Natural killer cell (primary cell): Measurements from ENCODE around the gene CLCA1. TPM values are rescaled to one million over a fixed set of nuclear protein-coding genes. Genes with fewer than 3 reads are reported as not detected.

Experiments used
- ATAC-seq, 3 donors: fragments of 150-1000 bp in 2 of 3; fragments of 200-7000 bp in 1 of 3; cut with Tn5 transposase; 1 replicate in 1 of 3; 2 replicates in 2 of 3; pipeline ENCODE4 v1.10.0; 2021; ENCODE audit warnings: mild to moderate bottlenecking in 2 of 3, moderate library complexity in 2 of 3
- DNase-seq, 2 donors: peaks; one replicate each; pipeline versions ENCODE4 v3.0.0 to v3.0.0-alpha.2; 2013 to 2021; ENCODE audit warnings: mixed read lengths in 1 of 2
- H3K27ac ChIP-seq: one replicate; pipeline ENCODE4 v1.5.1; 2013; ENCODE audit warnings: mild to moderate bottlenecking, low read length
- H3K27me3 ChIP-seq: one replicate; pipeline ENCODE4 v1.6.1; 2013; ENCODE audit warnings: low read length; ENCODE audit not compliant: control insufficient read depth, insufficient read depth
- H3K36me3 ChIP-seq: one replicate; pipeline ENCODE4 v1.6.1; 2013; ENCODE audit warnings: low read length; ENCODE audit not compliant: control insufficient read depth, insufficient read depth
- H3K4me1 ChIP-seq: one replicate; pipeline ENCODE4 v1.6.1; 2013; ENCODE audit warnings: low read length; ENCODE audit not compliant: control insufficient read depth, insufficient read depth
- H3K4me3 ChIP-seq: one replicate; pipeline ENCODE4 v1.5.1; 2013; ENCODE audit warnings: low read length
- H3K9me3 ChIP-seq: one replicate; pipeline ENCODE4 v1.6.1; 2013; ENCODE audit warnings: low read length; ENCODE audit not compliant: control insufficient read depth, insufficient read depth
- H3K27ac Mint-ChIP-seq, 2 donors: one replicate each; pipeline ENCODE4 v1.8.0; 2022; ENCODE audit warnings: mild to moderate bottlenecking in 2 of 2, mixed read lengths in 2 of 2, moderate library complexity in 1 of 2
- H3K27me3 Mint-ChIP-seq, 2 donors: one replicate each; pipeline ENCODE4 v1.8.0; 2022; ENCODE audit warnings: low read depth in 2 of 2, mixed read lengths in 2 of 2
- H3K36me3 Mint-ChIP-seq: one replicate; pipeline ENCODE4 v1.8.0; 2022; ENCODE audit warnings: mixed read lengths
- H3K4me1 Mint-ChIP-seq, 2 donors: one replicate each; pipeline ENCODE4 v1.8.0; 2022; ENCODE audit warnings: mixed read lengths in 2 of 2
- H3K4me3 Mint-ChIP-seq: one replicate; pipeline ENCODE4 v1.8.0; 2022; ENCODE audit warnings: mild to moderate bottlenecking, moderate library complexity, mixed read lengths
- H3K9me3 Mint-ChIP-seq, 2 donors: one replicate each; pipeline ENCODE4 v1.8.0; 2022; ENCODE audit warnings: mixed read lengths in 2 of 2
- WGBS: methylation state at CpG from one replicate; pipeline ENCODE4 v1.1.7; 2013; ENCODE audit warnings: missing lambda C conversion rate; ENCODE audit not compliant: insufficient coverage; 5-methylcytosine and 5-hydroxymethylcytosine counted together
- intact Hi-C: fragments of 100-400 bp; cut with micrococcal nuclease; formaldehyde crosslinking; loops from one replicate; pipeline ENCODE4 v1.14.2; 2022
- total RNA-seq, 4 donors: library from RNA; stranded (reverse); fragments of 120-200 nt in 1 of 4; gene quantifications; one replicate each; pipeline versions ENCODE4 v1.2.3 to v1.2.4, GENCODE V29; 2013 to 2022
- TF ChIP-seq, protein P1 (sequence below): fragments of 200-600 bp; IDR thresholded peaks from one replicate; pipeline ENCODE4 v1.8.0; 2022; ENCODE audit warnings: antibody characterized with exemption

The CLCA1 gene
- total RNA-seq, 3 donors from 2014 or later (not counting 1 experiment from before 2014, with no cell fraction given): not detected

DNA sequence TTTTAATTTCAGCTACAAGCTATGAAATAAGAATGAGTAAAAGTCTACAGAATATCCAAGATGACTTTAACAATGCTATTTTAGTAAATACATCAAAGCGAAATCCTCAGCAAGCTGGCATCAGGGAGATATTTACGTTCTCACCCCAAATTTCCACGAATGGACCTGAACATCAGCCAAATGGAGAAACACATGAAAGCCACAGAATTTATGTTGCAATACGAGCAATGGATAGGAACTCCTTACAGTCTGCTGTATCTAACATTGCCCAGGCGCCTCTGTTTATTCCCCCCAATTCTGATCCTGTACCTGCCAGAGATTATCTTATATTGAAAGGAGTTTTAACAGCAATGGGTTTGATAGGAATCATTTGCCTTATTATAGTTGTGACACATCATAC lies 13.7 kb upstream of the CLCA1 start:
- ATAC-seq: no peak
- H3K36me3 ChIP-seq: no peaks in the 10 kb centered on the region
- 85% methylated on average over 4 of the region's 5 CpGs for WGBS
- intact Hi-C loops: no loop called here
- H3K9me3 Mint-ChIP-seq: no peaks in the 10 kb centered on the region
- H3K4me3 ChIP-seq: no peak overlapping the region
- H3K27me3 Mint-ChIP-seq: peaks cover 9 to 26% of the 10 kb centered on the region in 2 donors
- H3K27ac Mint-ChIP-seq: no peak overlapping the region
- H3K27me3 ChIP-seq: no peaks in the 10 kb centered on the region
- no peaks in the 10 kb centered on the region for H3K4me1 Mint-ChIP-seq
- H3K4me1 ChIP-seq: no peaks in the 10 kb centered on the region
- TF ChIP-seq, protein P1, sequence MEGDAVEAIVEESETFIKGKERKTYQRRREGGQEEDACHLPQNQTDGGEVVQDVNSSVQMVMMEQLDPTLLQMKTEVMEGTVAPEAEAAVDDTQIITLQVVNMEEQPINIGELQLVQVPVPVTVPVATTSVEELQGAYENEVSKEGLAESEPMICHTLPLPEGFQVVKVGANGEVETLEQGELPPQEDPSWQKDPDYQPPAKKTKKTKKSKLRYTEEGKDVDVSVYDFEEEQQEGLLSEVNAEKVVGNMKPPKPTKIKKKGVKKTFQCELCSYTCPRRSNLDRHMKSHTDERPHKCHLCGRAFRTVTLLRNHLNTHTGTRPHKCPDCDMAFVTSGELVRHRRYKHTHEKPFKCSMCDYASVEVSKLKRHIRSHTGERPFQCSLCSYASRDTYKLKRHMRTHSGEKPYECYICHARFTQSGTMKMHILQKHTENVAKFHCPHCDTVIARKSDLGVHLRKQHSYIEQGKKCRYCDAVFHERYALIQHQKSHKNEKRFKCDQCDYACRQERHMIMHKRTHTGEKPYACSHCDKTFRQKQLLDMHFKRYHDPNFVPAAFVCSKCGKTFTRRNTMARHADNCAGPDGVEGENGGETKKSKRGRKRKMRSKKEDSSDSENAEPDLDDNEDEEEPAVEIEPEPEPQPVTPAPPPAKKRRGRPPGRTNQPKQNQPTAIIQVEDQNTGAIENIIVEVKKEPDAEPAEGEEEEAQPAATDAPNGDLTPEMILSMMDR: no peak
- H3K36me3 Mint-ChIP-seq: no peaks in the 10 kb centered on the region
- H3K9me3 ChIP-seq: no peaks in the 10 kb centered on the region
- no peak overlapping the region for H3K27ac ChIP-seq
- H3K4me3 Mint-ChIP-seq: no peak overlapping the region
- DNase-seq: no peak

GRCh38 chr1:86460998-86461397 lies 7.7 kb upstream of the CLCA1 start:
- ATAC-seq (no peak), DNase-seq (no peak)
- Histone ChIP-seq H3K4me1 (no peaks in the 10 kb centered on the region), H3K36me3 (no peaks in the 10 kb centered on the region), H3K9me3 (no peaks in the 10 kb centered on the region), H3K27me3 (no peaks in the 10 kb centered on the region), H3K27ac (no peak overlapping the region), H3K4me3 (no peak overlapping the region)
- H3K4me3 Mint-ChIP-seq: no peak overlapping the region
- intact Hi-C loops: no loop called here
- no peaks in the 10 kb centered on the region for H3K36me3 Mint-ChIP-seq
- H3K4me1 Mint-ChIP-seq: no peaks in the 10 kb centered on the region
- WGBS: 40% methylated on average over 1 of the region's 1 CpG
- H3K9me3 Mint-ChIP-seq: no peaks in the 10 kb centered on the region
- H3K27me3 Mint-ChIP-seq: peaks cover 11 to 18% of the 10 kb centered on the region in 2 donors
- TF ChIP-seq, protein P1: no peak
- no peak overlapping the region for H3K27ac Mint-ChIP-seq

DNA sequence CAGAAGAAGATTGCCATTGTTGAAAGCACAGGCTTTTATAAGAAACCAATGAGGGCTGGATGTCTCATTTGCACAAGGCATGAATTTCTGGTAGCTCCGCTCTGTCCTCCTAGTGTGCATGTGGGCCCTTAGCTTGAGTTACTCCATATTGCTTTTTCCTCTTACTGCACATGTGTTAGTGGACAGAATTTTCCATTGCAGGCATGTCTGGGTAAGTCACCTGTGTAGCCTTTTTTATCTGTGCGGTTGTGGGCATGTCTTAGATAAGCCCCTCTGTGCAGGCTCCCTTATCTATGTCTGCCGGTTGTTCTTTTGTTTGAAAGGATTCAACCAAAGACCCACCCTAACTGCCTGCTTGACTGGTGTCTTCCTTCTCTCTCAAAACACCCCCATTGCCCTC lies 7.2 kb upstream of the CLCA1 start:
- Histone ChIP-seq H3K4me3 (no peak overlapping the region), H3K27me3 (no peaks in the 10 kb centered on the region), H3K27ac (no peak overlapping the region), H3K36me3 (no peaks in the 10 kb centered on the region), H3K9me3 (no peaks in the 10 kb centered on the region), H3K4me1 (no peaks in the 10 kb centered on the region)
- DNase-seq: no peak
- TF ChIP-seq, protein P1: no peak
- no peaks in the 10 kb centered on the region for H3K36me3 Mint-ChIP-seq
- no peak overlapping the region for H3K27ac Mint-ChIP-seq
- intact Hi-C loops: no loop called here
- H3K4me1 Mint-ChIP-seq: no peaks in the 10 kb centered on the region
- WGBS: 88% methylated on average over 3 of the region's 3 CpGs
- no peaks in the 10 kb centered on the region for H3K9me3 Mint-ChIP-seq
- H3K27me3 Mint-ChIP-seq: peaks cover 13 to 18% of the 10 kb centered on the region in 2 donors
- ATAC-seq: no peak
- no peak overlapping the region for H3K4me3 Mint-ChIP-seq

GRCh38 chr1:86464819-86465218 lies 3.9 kb upstream of the CLCA1 start:
- no peaks in the 10 kb centered on the region for H3K9me3 ChIP-seq
- Mint-ChIP-seq H3K4me3 (no peak overlapping the region), H3K9me3 (no peaks in the 10 kb centered on the region), H3K36me3 (no peaks in the 10 kb centered on the region), H3K4me1 (no peaks in the 10 kb centered on the region), H3K27ac (no peak overlapping the region), H3K27me3 (peaks cover 8 to 10% of the 10 kb centered on the region in 2 donors)
- no peaks in the 10 kb centered on the region for H3K4me1 ChIP-seq
- TF ChIP-seq, protein P1: no peak
- H3K4me3 ChIP-seq: no peak overlapping the region
- no CpG with 5 or more reads among the region's 1 CpG for WGBS
- no peak overlapping the region for H3K27ac ChIP-seq
- intact Hi-C loops: no loop called here
- no peaks in the 10 kb centered on the region for H3K27me3 ChIP-seq
- DNase-seq (no peak), ATAC-seq (no peak)
- H3K36me3 ChIP-seq: no peaks in the 10 kb centered on the region
